ENCODE results near the gene IFI30. TPM values are rescaled to one million over a fixed set of nuclear protein-coding genes. Genes with fewer than 3 reads are reported as not detected.
A peak's percentile ranks its signal among the peaks of the same experiment; 100 is the strongest.
"Not testable (repeated sequence)": the region's sequence is repeated elsewhere in the genome, so short reads cannot be mapped to it uniquely, and the experiment has no call there.

IFI30 gene
- polyA plus RNA-seq, 4 donors: 12.4 to 22.4 (median 15.3) TPM

DNA sequence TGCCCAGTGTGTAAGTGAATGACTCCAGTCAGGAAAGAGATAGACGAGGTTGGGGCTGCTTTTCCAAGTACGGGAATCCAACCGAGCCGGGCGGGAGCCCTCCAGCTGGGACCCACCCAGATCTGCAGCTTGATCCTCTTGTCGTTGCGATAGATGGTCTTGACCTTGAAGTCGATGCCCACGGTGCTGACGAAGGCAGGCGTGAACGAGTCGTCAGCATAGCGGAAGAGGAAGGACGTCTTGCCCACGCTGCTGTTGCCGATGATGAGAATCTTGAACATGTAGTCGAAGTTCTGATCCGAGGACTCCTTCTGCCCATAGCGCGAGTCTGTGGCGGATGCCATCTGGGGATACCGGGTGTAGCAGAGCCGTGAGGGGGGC lies 28.8 kb downstream of the IFI30 start:
- DNase-seq (ENCODE audit: low read depth in 4 of 4, low spot score in 2 of 4): no peak

DNA sequence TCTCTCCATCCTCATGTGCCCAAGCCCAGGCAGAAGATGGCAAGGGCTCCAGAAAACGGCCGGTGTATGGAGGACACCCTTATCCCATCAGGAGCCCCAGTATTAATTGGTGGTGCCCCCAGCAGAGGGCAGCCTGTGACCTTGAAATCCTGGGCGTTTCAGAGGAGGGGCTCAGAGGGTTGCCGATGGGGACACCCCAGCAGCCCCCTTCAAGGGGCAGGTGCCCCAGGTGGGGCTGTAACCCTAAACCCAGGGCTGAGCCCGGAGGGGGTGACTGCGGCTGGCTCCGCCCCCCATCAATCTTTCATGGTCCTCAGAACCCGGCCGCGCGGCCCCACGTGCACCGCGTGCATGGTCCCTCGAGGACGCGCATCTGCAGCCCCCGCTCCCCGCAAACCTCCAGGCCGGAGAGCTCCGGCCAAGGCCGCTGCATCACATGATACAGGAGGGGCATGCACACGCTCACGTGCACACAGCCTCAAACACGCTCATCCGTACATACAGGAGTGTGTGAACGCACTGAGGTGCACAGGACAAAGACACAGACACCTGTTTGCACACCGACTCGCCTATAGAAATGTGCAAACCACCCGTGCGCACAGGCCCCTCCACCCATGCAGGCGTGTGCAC lies 29.3 kb downstream of the IFI30 start:
- DNase-seq (ENCODE audit: low read depth in 4 of 4, low spot score in 2 of 4): no peak

DNA sequence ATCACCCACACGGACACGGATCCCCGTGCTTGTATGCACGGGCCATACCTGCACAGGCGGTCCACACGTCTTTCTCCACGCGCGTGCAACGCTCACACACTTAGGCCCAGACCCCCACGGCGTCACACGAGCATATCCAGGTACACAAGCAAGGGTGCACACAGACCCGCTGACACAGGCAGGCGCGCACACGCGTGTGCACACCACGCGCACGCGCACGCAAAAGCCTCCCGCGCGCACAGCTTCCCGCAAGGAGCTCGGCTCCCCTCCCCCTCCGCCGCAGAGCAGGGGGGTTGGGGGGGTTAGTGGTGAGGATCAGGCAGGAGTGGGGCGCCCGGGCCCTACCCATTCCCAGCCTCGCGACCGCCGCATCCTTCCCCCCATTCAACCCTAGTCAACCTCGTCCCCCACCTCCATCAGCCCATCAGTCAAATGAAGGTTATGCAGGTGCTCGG lies 29.8 kb downstream of the IFI30 start:
- DNase-seq (ENCODE audit: low read depth in 4 of 4, low spot score in 2 of 4): no peak

DNA sequence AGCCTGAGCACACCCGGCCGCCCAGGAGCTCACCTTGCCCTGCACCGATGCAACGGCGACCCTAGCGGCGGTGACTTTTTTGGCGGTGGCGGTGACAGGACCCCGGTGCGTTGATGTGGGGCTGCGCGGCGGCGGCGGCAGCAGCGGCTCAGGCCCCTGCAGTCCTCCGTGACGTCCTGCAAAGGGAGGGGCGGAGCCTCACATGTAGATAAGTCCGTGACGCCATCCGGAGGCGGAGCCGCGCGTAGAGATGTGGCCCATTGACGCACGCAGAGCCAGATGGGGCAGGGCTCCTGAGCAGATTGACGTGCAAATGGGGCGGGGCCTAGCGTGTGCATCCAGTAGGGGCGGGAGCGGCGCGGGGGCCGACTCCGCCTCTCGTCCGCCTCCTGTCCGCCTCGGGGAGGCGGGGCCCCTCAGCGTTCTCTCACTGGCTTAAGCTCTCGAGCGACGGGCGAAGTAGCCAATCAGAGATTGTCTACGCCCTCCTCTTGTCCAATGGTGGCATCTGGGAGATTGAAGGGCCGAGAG lies 30.3 kb downstream of the IFI30 start, which contains the start of gene RAB3A:
Gene RAB3A (minus strand): TSS at position 180 of the 531 bp plus-strand sequence. CDS start 1,302 bp downstream, outside the sequence.
- DNase-seq (ENCODE audit: low read depth in 4 of 4, low spot score in 2 of 4): peak; percentile 99 to 100 (median 100)

DNA sequence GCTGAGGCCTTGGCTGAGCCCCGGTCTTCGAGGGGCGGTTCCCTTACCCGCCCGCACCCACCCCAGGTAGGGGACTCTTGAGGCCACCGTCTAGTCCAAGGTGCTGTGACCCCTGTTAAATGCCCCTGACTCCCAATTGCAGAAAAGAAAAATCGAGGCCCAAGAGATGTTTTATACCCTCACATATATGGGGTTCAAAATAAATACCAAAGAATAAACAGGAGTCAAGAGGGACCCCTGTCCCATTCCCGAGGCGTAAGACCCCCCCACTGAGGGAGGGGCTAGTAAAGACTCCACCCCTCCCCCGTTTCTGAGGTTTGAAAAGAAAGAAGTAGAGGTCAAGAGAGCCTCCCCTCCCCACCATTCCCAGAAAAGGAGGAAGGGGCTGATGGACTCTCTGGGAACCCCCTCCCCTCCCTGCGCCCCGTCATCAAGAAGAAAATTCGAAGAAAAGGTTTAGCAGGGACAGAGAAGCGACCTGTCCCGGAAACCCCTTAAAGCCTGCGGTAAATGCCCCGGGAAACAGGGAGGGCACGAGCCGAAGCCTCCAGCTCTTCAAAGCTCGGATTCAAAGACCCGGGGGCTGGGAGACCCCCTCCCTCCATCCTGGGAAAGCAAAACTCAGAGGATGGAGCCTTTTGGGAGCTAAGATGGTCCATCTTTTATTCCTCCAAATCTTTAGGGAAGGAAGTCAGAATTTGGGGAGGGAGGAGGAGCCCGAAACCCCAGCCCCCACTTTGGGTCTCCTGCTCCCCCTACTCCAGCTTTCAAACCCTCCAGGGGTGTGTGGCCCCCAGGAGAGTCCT lies 31.0 kb downstream of the IFI30 start:
- DNase-seq (ENCODE audit: low read depth in 4 of 4, low spot score in 2 of 4): peak in 3 of 4 donors; percentile 82 to 89 (median 84)

DNA sequence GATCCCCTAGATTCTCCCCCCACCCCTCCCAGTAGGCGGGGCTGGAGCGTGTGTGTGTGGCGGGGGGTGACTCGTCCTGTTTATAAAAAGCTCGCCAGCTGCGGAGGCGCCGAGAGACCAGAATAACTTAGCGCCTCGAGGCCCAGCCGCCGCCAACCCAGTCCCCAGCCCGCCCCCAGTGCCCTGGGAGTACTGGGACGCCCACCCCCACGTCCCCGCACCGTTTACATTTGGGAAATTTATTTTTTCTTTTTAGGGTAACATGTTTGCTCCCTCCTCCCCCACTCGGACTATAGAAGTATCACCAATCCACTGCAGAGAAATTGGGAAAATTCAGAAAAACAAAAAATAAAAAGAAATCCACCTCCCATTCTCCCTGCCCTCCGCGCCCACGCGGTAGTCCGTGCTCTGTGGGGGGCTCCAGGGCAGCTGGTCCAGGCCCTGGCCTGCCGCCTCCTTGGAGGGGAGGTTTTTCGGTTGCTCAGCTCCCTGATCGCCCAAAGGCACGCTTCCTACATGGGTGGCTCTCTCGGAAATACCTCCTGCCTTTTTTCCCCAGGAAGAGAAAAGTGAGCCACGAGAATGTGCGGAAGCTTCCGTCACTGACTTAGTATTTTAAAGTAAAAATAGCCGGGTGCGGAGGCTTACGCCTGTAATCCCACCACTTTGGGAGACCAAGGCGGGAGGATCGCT lies 31.7 kb downstream of the IFI30 start:
- no peak for DNase-seq (ENCODE audit: low read depth in 4 of 4, low spot score in 2 of 4)

DNA sequence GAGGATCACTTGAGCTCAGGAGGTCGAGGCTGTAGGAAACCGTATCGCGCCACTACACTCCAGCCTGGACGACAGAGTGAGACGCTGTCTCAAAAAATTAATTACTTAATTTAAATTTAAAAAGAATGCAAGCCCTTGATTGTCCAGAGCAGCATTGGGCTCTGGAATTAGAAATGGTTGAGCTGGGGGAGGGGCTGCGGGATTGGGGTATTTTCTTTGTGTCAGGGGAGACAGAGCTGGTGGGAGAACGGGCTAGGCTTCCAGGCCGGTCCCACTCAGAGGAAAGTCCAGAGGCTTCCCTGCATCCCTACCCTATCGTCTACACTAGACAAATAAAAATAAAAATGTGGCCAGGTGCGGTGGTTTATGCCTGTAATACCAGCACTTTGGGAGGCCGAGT lies 32.4 kb downstream of the IFI30 start:
- DNase-seq (ENCODE audit: low read depth in 4 of 4, low spot score in 2 of 4): no peak

DNA sequence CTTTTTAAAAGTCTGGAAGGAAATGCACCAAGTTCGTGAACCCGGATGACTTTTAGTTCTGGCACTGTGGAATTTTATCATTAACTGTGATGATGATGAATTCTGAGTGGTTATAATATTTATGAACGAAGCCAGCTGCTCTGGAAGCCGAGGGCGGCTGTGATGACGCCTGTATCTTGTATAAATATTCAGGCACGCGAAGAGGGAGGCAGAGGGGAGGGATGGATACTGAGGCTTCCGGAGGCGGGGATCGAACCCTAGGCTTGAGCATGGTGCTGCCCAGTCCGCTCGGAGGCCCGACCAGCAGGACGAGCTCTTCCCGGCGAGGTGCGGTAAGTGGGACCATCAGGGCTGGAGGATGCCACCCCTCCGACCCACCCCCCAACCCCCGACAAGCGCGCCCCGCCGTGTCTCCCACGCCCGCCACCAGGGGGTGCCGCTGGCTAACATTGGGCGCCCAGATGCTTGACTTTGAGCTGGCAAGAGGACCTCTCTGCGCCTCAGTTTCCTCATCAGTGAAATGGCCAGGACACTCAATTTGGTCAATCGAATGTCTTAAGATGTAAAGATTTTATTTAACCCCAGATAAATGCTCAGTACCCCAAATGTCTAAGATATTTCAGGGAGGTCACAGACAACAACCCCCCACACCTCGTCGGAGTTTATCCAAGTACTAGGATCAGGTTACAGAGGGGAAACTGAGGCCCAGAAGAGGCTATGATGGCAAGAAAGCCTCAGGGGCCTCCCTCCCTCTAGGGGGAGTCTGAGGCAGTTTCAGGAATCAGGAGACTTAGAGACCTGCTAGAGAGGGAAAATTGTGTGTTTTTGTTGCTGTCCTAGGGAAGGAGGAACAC lies 34.7 kb downstream of the IFI30 start:
- DNase-seq (ENCODE audit: low read depth in 4 of 4, low spot score in 2 of 4): no peak

DNA sequence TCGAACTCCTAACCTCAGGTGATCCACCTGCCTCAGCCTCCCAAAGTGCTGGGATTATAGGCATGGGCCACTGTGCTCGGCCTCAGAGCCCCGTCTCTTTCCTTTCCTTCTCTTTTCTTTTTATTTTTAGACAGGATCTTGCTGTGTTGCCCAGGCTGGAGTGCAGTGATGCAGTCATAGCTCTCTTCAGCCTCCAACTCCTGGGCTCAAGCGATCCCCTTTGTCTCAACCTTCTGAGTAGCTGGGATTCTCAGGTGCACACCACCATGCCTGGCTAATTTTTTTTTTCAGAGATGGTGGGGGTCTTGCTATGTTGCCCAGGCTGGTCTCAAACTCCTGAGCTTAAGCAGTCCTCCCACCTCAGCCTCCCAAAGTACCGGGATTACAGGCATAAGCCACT lies 36.3 kb downstream of the IFI30 start:
- not testable (repeated sequence) for DNase-seq (ENCODE audit: low read depth in 4 of 4, low spot score in 2 of 4)

DNA sequence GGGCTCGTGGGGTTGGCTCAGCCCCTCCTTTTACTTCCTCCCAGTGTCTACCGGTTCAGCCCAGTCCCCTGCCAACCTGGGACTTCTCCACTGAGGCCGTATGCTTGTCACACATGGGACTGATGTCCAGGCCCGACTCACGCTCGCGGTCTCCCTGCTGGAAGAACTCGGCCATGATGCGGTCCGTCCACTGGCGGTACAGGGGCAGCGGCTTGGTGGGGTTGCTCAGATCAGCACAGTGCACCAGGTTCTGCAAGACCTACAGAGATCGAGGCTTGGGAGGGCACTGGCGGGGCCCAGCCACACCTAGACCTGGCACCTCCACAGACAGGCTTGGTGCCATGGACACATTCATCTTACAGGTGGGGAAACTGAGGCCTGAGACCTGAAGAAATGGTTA lies 38.1 kb downstream of the IFI30 start:
- no peak for DNase-seq (ENCODE audit: low read depth in 4 of 4, low spot score in 2 of 4)

DNA sequence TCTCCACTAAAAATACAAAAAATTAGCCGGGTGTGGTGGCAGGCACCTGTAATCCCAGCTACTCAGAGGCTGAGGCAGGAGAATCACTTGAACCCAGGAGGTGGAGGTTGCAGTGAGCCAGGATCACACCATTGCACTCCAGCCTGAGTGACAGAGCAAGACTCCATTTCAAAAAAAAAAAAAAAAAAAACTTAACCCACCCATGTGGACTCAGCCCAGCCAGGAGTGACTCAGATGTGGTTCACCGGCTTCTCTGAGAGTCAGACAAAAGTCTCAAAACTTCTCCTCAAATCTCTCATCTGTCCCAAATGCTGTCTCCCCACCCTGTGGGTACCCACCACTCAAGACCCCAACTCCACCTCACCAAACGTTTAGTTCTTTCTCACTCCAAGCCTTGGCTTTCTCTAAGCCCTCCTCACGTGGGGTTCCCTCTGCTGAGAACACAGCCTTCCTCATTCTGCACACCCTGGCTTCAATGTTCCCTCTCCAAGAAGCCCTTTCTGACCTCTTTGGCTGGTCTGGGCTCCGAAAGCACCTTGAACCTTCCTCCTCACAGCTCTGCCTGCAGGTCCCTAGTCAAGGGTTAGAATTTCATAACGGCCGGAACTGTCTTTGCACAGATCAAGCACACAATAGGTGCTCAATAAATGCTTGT lies 41.3 kb downstream of the IFI30 start:
- DNase-seq (ENCODE audit: low read depth in 4 of 4, low spot score in 2 of 4): no peak

DNA sequence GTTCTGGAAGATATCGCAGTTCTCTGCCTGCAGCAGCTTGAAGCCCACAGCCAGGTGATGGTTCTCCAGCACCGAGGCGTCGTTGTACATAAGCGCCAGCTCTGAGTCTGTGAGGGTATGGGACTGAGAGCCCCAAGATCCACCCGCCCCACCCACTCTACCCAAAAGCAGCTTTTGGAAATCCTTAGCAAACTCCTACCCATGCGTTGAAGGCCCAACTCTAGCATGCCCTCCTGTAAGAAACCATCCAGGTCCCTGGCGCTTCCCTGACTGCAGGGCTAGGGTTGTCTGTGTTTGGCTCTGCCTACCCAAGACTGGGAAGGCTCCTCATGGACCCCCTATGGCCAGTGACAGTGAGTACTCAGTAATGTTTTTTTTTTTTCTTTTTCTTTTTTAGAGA lies 43.2 kb downstream of the IFI30 start:
- DNase-seq (ENCODE audit: low read depth in 4 of 4, low spot score in 2 of 4): no peak

DNA sequence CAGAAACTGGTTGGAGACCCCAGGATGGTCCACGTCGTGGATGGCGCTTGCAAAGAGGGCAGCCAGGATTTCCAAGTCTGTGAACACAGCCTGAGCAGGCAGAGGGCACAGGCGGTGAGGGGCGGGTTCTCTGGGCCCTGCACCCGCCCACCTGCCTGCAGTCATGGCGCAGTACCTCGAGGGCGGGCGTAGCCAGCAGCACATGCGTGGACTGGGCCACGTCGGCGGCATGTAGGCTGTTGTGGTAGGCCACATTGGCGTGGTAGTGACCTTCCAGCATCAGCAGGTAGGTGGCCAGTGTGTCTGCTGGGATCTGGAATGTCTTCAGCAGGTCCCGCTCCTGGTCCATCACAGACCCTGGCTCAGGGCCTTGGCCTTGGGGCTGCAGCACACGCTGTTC lies 44.5 kb downstream of the IFI30 start:
- no peak for DNase-seq (ENCODE audit: low read depth in 4 of 4, low spot score in 2 of 4)

DNA sequence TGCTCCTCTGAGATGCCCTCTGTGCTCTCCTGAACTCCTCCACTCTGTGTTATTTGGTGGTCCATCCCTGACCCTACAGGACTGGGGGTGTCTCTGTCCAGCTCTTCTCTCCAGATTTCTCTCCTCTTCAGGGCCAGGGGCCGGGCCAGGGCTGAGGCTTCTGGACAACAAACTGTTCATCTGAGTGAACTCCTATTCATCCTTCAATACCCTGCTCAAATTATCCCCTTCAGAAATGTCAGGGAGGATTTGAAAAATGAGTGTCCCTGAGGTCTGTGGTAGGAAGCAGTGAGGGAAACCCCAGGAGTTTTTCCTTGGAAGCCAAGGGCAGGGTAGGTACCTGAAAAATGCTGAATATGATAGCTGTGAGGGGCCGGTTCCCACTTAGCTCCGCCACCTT lies 45.0 kb downstream of the IFI30 start:
- no peak for DNase-seq (ENCODE audit: low read depth in 4 of 4, low spot score in 2 of 4)

DNA sequence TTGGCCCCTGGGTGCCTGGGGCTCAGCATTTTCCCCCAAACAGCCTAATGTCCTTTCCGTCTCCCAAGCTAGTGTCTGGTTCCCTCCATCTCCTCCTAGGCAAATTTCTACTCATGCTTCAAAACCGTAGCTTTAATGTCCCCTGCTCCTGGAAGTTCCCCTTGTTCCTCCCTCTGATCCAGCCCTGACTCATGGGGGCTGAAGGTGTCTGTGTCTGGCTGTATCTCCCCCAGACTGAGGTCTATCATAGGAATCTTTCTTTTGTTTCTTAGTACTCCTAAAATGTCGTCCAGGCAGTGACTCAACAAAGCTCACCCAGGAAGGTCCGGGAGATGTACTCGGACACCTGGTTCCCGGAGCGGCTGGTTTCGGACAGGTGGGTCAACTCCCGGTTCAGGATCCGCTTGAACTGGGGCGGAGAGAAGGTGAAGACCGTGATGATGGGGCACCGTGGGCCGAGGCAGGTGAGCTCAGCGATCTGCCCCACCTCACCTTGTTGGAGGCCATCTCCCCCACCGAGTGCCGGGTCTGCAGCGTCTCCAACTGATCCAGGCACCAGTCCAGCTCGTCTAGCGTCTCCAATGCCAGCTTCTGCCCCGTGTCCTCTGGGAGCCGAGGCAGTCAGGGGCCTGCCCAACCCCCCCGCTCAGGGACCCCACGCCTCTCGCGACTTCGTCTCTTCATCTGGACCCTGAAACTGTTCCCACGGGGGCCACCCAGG lies 46.5 kb downstream of the IFI30 start:
- DNase-seq (ENCODE audit: low read depth in 4 of 4, low spot score in 2 of 4): no peak

DNA sequence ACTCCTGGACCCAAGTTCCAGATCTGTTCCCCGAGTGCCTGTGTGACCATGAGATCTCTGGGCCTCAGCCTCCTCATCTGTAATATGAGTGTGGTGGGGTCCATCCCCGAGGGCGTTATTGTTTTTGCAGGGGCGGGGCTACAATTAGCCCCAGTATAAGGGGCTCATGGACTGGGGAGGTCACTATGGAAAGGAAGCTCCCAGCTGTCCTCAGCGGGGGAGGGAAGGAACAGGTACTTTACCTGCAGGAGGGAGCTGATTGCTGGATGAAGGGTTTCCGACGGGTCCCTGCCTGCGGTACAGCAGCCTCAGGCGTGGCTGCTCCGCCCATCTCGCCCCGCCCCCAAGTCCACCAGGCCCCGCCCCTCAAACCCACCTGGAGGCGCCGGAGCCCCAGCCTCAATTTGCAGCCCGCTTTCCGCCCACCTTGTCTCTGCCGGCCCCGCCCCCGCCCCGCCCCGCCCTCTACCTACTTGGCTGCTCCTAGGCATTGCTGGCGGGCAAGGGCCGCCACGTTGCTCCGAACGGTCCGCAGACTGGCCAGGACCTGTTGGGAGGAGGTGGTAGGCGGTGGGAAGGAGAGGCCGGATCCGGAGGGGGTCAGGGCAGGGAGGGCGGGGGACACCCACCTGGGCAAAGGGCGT lies 47.1 kb downstream of the IFI30 start:
- DNase-seq (ENCODE audit: low read depth in 4 of 4, low spot score in 2 of 4): no peak

DNA sequence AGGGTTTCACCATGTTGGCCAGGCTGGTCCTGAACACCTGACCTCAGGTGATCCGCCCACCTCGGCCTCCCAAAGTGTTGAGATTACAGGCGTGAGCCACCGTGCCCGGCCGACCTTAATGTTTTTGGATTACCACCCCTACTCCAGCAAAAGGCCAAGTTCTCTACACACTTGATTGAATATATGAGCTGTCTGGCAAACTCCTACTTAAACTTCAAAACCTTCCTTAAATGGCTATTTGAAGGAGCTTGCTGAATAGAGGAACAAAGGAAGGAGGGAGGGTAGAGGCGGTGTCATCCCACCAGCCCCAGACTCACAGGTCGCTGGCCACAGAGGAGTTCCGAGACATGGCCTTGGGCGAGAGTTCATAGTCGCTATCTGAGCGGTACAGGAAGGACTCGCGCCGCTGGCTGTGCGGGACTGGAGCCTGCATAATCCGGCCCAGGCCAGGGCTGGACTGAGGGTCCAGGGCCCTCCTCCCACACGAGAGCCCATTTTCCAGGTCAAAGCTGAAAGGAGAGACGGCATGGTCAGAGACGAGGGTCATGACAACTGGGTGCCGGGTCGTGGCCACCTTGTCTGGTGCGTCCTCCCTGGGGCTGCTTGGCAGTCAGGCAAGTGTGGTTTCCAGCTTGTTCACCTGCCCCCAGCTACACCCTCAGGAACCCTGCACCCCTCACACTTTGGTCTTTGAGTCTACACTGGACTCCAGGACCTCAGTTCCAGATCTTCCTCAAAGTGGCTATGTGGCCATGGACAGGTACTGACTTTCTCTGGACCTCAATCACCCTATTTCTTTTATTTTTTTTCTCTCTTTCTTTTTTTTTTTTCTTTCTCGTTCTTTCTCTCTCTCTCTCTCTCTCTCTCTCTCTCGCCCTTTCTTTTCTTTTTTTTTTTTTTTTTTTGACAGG lies 48.5 kb downstream of the IFI30 start:
- DNase-seq (ENCODE audit: low read depth in 4 of 4, low spot score in 2 of 4): no peak

Measured in left renal cortex interstitium (tissue), 4 donors.